Measurements from ENCODE around the gene SDF2L1. TPM values are rescaled to one million over a fixed set of nuclear protein-coding genes. Genes with fewer than 3 reads are reported as not detected.

The SDF2L1 gene
- total RNA-seq, 1 donor: 18.3 TPM

DNA sequence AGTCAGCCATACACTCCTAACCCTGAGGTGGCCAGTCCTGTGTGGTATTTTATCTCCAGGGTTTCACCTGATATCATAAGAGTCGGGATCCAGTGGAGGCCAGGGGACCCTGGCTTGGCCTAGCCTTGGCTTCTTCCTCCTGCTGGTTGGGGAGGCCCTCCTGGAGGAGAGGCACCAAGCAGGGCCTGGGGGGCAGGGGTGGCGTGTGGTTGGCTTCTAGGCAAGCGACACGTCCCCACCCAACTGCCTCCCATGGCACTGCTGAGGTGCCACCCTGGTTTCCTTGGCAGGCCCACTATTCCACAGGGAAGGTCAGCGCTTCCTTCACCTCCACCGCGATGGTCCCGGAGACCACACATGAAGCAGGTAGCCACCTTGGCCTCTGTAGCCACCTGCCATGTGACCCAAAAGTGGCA is 44.1 kb downstream of the SDF2L1 start:
- H3K4me3 ChIP-seq (ENCODE audit: low read depth, low read length): no peak overlapping the region
- DNase-seq (ENCODE audit: low read depth): no peak
- no peak for TF ChIP-seq CTCF (IDR thresholded peaks at IDR 0.05; ENCODE audit: insufficient read depth, low read length)

DNA sequence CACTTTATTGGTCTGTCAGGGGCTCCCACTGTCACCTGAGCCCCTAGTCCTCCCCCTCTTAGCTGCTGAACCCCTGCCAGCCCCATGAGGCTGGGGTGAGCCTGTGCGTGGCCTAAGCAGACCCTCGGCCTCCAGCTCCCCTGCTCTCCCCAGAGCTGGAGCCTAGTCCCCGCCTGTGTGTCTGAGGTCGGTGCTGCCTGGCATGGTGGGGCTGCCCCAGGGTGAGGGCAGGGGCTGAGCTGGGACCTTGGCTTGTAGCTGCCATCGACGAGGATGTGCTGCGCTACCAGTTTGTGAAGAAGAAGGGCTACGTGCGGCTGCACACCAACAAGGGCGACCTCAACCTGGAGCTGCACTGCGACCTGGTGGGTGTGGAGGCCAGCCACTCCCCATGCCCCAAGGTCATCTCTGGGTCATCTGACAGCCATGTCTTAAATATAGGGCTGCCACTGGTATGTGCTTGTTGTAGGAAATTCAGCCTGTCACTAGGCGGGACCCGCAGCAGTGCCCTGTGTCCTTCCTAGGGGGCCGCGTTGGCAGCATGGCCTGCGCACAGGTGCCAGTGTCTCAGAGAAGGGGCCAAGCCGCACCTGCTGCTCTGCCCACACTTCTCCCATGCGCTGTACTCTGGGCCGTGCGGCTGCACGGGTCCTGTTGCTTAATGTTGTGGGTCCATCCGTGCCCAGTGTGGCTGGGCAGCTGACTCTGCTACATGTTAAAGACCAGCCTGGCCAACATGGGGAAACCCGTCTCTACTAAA is 44.7 kb downstream of the SDF2L1 start:
- no peak overlapping the region for H3K4me3 ChIP-seq (ENCODE audit: low read depth, low read length)
- no peak for DNase-seq (ENCODE audit: low read depth)
- no peak for TF ChIP-seq CTCF (IDR thresholded peaks at IDR 0.05; ENCODE audit: insufficient read depth, low read length)

- no peak for DNase-seq (ENCODE audit: low read depth)
- no peak for TF ChIP-seq CTCF (IDR thresholded peaks at IDR 0.05; ENCODE audit: insufficient read depth, low read length)
- H3K4me3 ChIP-seq (ENCODE audit: low read depth, low read length): no peak overlapping the region
Measured at GRCh38 chr22:21687685-21688259, 45.7 kb downstream of the SDF2L1 start.

GRCh38 chr22:21688341-21688705 is 46.2 kb downstream of the SDF2L1 start:
- DNase-seq (ENCODE audit: low read depth): no peak
- TF ChIP-seq CTCF (IDR thresholded peaks at IDR 0.05; ENCODE audit: insufficient read depth, low read length): no peak
- H3K4me3 ChIP-seq (ENCODE audit: low read depth, low read length): no peak overlapping the region

- H3K4me3 ChIP-seq (ENCODE audit: low read depth, low read length): no peak overlapping the region
- TF ChIP-seq CTCF (IDR thresholded peaks at IDR 0.05; ENCODE audit: insufficient read depth, low read length): no peak
- DNase-seq (ENCODE audit: low read depth): no peak
Measured at GRCh38 chr22:21688706-21689381, 46.7 kb downstream of the SDF2L1 start.

DNA sequence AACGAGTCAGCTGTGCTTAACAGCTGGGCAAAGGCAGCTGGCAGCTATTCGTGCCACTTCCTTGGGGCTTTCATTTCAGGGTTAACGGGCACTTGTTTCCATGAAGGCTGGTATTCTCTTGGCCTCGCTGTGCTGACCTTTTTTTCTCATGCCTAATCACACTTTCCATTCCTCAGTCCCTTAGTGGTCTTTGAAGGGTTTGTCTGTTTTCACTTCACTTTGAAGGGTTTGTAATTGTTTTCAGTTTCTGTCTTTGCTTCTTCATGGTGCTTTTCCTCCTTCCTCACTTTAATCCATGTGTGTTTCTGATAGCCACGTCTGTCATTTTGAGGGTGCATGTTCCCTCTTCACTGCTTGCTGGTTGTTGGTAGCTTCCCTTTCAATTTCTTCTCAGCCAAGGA is 48.3 kb downstream of the SDF2L1 start:
- DNase-seq (ENCODE audit: low read depth): no peak
- H3K4me3 ChIP-seq (ENCODE audit: low read depth, low read length): no peak overlapping the region
- no peak for TF ChIP-seq CTCF (IDR thresholded peaks at IDR 0.05; ENCODE audit: insufficient read depth, low read length)
